Right lobe of liver (tissue), 4 donors: ENCODE data around the gene GRIP1.

Experiments used
- POLR2A ChIP-seq: fragments of 450-650 bp; IDR thresholded peaks from one replicate; pipeline ENCODE4 v1.6.1; 2017; ENCODE audit warnings: antibody characterized with exemption, mild to moderate bottlenecking
- TF ChIP-seq, protein P1 (sequence below), 4 donors: fragments of 200-600 bp in 3 of 4; fragments of 450-650 bp in 1 of 4; IDR thresholded peaks; one replicate each; pipeline versions ENCODE4 v1.5.1 to v1.8.0; 2016 to 2022; ENCODE audit warnings: antibody characterized with exemption in 4 of 4, mild to moderate bottlenecking in 2 of 4
- donor health status: DM: no; HTN: no; CAD: no.
- donor health status: DM: no; HTN: no; CAD: no.
- donor health status: DM: no; HTN: yes; CAD: no.

DNA sequence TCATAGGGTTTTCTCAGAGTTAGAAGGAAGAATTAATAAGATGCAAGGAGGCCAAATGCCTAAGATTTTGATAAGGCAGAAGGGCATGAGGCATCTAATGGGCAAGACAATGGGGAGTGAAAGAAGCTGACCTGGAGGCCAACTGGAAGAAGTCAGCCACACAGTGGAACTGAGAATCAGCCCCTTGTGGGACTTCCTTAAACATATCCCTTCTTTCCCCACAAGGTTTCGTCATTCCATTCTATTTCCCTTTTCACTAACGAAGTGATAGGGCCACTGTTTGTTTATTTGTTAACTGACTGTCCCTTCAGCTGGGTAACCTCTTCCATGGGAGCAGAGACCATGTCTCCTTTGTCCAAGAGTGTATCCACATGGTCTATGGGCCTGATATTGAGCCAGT lies 290.4 kb downstream of the GRIP1 start:
- TF ChIP-seq, protein P1, sequence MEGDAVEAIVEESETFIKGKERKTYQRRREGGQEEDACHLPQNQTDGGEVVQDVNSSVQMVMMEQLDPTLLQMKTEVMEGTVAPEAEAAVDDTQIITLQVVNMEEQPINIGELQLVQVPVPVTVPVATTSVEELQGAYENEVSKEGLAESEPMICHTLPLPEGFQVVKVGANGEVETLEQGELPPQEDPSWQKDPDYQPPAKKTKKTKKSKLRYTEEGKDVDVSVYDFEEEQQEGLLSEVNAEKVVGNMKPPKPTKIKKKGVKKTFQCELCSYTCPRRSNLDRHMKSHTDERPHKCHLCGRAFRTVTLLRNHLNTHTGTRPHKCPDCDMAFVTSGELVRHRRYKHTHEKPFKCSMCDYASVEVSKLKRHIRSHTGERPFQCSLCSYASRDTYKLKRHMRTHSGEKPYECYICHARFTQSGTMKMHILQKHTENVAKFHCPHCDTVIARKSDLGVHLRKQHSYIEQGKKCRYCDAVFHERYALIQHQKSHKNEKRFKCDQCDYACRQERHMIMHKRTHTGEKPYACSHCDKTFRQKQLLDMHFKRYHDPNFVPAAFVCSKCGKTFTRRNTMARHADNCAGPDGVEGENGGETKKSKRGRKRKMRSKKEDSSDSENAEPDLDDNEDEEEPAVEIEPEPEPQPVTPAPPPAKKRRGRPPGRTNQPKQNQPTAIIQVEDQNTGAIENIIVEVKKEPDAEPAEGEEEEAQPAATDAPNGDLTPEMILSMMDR (IDR thresholded peaks at IDR 0.05), result no peak
- no peak for TF ChIP-seq POLR2A
